Osteoblast (primary cell): ENCODE data around the gene ZDHHC8. TPM values are rescaled to one million over a fixed set of nuclear protein-coding genes. Genes with fewer than 3 reads are reported as not detected.

ENCODE experiments used
- DNase-seq: peaks from one replicate; pipeline ENCODE4 v3.0.0; 2011; ENCODE audit warnings: low spot score, mixed read lengths; ENCODE audit not compliant: insufficient read length; ENCODE audit errors: missing footprints
- H2AFZ ChIP-seq: 2 replicates; pipeline ENCODE4 v1.6.0; 2011; ENCODE audit warnings: mild to moderate bottlenecking, low read length
- H3K27ac ChIP-seq: 2 replicates; pipeline ENCODE4 v1.5.1; 2011; ENCODE audit warnings: mild to moderate bottlenecking, low read depth, low read length, moderate library complexity
- H3K27me3 ChIP-seq: 2 replicates; pipeline ENCODE4 v1.6.0; 2012; ENCODE audit warnings: mild to moderate bottlenecking, control low read depth, inconsistent platforms, low read length, moderate library complexity; ENCODE audit not compliant: insufficient read depth
- H3K36me3 ChIP-seq: 2 replicates; pipeline ENCODE4 v1.5.1; 2011; ENCODE audit warnings: mild to moderate bottlenecking, low read length, control low read depth, moderate library complexity; ENCODE audit not compliant: insufficient read depth
- H3K4me1 ChIP-seq: 2 replicates; pipeline ENCODE4 v1.5.1; 2011; ENCODE audit warnings: mild to moderate bottlenecking, low read length, control low read depth, moderate library complexity; ENCODE audit not compliant: insufficient read depth
- H3K4me2 ChIP-seq: 2 replicates; pipeline ENCODE4 v1.6.0; 2011; ENCODE audit warnings: mild to moderate bottlenecking, low read length; ENCODE audit not compliant: insufficient read depth
- H3K4me3 ChIP-seq: fragments of 200-600 bp; sonication (generic); 3 replicates; pipeline ENCODE4 v1.5.1; 2012; ENCODE audit warnings: mild to moderate bottlenecking, low read length, inconsistent platforms; ENCODE audit not compliant: insufficient read depth
- H3K79me2 ChIP-seq: 2 replicates; pipeline ENCODE4 v1.6.0; 2012; ENCODE audit warnings: mild to moderate bottlenecking, low read length, control low read depth, inconsistent platforms; ENCODE audit not compliant: insufficient read depth
- H3K9me3 ChIP-seq: 2 replicates; pipeline ENCODE4 v1.5.1; 2011; ENCODE audit warnings: low read depth, low read length, control low read depth
- H4K20me1 ChIP-seq: 2 replicates; pipeline ENCODE4 v1.6.0; 2012; ENCODE audit warnings: mild to moderate bottlenecking, low read length, control low read depth; ENCODE audit not compliant: insufficient read depth
- total RNA-seq: library from RNA; depleted of rRNA; stranded (reverse); fragments of >200 nt; gene quantifications from 2 replicates; pipeline ENCODE4 v1.2.3, GENCODE V29; 2012
- TF ChIP-seq, protein P1 (sequence below): IDR thresholded peaks from 2 replicates; pipeline ENCODE4 v1.5.1; 2011; ENCODE audit warnings: mild to moderate bottlenecking, low read depth, low read length, moderate library complexity; ENCODE audit errors: extremely low read depth

Gene ZDHHC8
- total RNA-seq, 1 donor, result 9.8 TPM

DNA sequence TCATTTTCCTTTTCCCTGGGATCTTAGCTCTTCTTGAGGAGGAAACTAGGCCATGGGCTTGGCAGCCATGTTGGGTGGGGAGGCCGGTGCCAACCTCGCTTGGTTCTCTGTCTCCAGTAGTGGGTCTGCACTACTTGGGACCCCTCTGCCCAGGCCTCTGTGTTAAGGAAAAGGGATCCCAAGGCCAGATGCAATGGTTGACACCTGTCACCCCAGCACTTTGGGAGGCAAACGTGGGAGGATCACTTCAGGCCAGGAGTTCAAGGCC is 1.9 kb upstream of the ZDHHC8 start:
- no peak overlapping the region for H3K27ac ChIP-seq
- TF ChIP-seq, protein P1, sequence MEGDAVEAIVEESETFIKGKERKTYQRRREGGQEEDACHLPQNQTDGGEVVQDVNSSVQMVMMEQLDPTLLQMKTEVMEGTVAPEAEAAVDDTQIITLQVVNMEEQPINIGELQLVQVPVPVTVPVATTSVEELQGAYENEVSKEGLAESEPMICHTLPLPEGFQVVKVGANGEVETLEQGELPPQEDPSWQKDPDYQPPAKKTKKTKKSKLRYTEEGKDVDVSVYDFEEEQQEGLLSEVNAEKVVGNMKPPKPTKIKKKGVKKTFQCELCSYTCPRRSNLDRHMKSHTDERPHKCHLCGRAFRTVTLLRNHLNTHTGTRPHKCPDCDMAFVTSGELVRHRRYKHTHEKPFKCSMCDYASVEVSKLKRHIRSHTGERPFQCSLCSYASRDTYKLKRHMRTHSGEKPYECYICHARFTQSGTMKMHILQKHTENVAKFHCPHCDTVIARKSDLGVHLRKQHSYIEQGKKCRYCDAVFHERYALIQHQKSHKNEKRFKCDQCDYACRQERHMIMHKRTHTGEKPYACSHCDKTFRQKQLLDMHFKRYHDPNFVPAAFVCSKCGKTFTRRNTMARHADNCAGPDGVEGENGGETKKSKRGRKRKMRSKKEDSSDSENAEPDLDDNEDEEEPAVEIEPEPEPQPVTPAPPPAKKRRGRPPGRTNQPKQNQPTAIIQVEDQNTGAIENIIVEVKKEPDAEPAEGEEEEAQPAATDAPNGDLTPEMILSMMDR, result no peak
- peaks cover 28% of the 10 kb centered on the region for H3K36me3 ChIP-seq
- no peaks in the 10 kb centered on the region for H3K27me3 ChIP-seq
- no peak for DNase-seq
- no peaks in the 10 kb centered on the region for H3K9me3 ChIP-seq
- no peak overlapping the region for H3K4me3 ChIP-seq
- H4K20me1 ChIP-seq, result peaks cover 20% of the 10 kb centered on the region
- peaks cover 10% of the 10 kb centered on the region for H3K4me1 ChIP-seq
- H3K4me2 ChIP-seq, result no peak overlapping the region
- peaks cover 30% of the 10 kb centered on the region for H3K79me2 ChIP-seq
- no peak overlapping the region for H2AFZ ChIP-seq

DNA sequence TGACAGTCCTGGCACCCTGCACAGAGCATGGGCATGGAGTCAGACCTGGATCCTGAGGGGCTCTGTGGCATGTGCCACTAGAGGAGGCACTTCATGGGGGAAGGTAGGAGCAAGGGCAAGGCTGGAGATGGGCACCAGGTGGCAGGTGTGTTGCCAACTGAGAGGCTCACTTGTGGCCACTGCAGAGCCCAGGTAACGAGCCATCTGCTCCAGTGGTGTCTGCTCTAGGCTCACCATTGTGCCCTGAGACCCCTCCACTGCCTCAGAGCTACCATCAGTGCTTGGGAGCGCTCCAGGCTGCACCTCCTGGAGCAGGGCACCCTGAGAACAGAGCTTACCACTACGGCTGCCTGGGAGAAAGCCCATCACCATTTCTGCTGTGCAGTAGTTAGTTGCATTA is 1.3 kb upstream of the ZDHHC8 start:
- peaks cover 34% of the 10 kb centered on the region for H3K79me2 ChIP-seq
- TF ChIP-seq, protein P1, result no peak
- peaks cover 24% of the 10 kb centered on the region for H3K36me3 ChIP-seq
- peak overlapping the region; percentile 77 for H3K4me3 ChIP-seq
- peak overlapping the region; percentile 75 for H3K4me2 ChIP-seq
- H3K4me1 ChIP-seq, result peaks cover 10% of the 10 kb centered on the region
- DNase-seq, result no peak
- H2AFZ ChIP-seq, result no peak overlapping the region
- no peaks in the 10 kb centered on the region for H3K27me3 ChIP-seq
- H4K20me1 ChIP-seq, result peaks cover 25% of the 10 kb centered on the region
- H3K27ac ChIP-seq, result no peak overlapping the region
- no peaks in the 10 kb centered on the region for H3K9me3 ChIP-seq

DNA sequence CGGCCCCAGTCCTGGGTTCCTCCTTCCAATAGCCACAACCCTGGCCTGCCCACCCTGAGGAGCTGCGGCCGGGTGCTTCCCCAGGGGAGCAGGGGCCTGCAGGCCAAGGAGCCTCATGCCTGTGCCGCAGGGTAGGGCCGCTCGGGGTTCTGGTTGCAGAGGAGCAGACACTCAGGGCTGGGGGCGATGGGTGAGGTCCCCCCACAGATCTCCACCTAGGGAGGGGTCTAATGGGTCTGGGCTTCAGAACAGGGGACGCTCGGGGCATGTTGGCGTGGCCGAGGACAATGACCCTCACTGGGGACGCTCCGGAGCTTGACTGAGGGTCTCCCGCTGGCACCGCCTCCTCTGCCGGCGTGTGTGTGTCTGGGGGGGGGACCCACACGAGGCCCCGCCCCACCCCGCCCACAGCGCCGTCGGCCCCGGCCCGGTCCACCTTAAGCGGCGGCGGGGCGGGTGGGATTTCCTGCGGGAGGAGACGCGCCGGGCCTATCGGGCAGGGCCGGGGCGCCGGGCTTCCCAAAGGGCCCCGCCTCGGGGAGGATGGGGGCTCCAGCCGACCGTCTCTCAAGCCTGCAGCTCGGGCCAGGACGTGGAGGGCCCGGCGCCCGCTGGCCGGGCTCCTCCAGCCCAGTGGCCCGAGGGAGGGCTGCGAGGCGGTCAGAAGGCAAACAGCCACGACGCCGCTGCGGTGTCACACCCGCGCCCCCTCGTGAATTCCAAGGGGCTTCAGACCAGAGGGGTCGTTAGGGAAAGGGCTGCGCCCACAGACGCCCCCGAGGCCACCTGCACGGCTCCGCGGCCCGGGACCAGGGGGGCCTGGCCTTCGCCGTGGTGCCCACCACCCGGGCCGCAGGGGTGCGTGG is 640 bp upstream of the ZDHHC8 start:
- peaks cover 29% of the 10 kb centered on the region for H4K20me1 ChIP-seq
- H3K4me3 ChIP-seq, result peak overlapping the region; percentile 77
- TF ChIP-seq, protein P1, result no peak
- H2AFZ ChIP-seq, result peak overlapping the region; percentile 59
- no peaks in the 10 kb centered on the region for H3K27me3 ChIP-seq
- peaks cover 41% of the 10 kb centered on the region for H3K79me2 ChIP-seq
- peaks cover 18% of the 10 kb centered on the region for H3K36me3 ChIP-seq
- peak overlapping the region; percentile 75 for H3K4me2 ChIP-seq
- H3K4me1 ChIP-seq, result peaks cover 10% of the 10 kb centered on the region
- no peaks in the 10 kb centered on the region for H3K9me3 ChIP-seq
- no peak overlapping the region for H3K27ac ChIP-seq
- DNase-seq, result peak; percentile 99

- peaks cover 9% of the 10 kb centered on the region for H3K36me3 ChIP-seq
- H3K4me1 ChIP-seq, result peaks cover 10% of the 10 kb centered on the region
- H3K27ac ChIP-seq, result peak overlapping the region; percentile 37
- TF ChIP-seq, protein P1, result no peak
- no peaks in the 10 kb centered on the region for H3K9me3 ChIP-seq
- H3K27me3 ChIP-seq, result no peaks in the 10 kb centered on the region
- peak overlapping the region; percentile 88 for H3K4me2 ChIP-seq
- H2AFZ ChIP-seq, result no peak overlapping the region
- peaks cover 52% of the 10 kb centered on the region for H3K79me2 ChIP-seq
- peak overlapping the region; percentile 82 for H3K4me3 ChIP-seq
- peaks cover 40% of the 10 kb centered on the region for H4K20me1 ChIP-seq
- peak; percentile 94 for DNase-seq
Observed at GRCh38 chr22:20131859-20132685, 468 bp downstream of the ZDHHC8 start.
